Thoracic aorta (tissue), 2 donors: ENCODE data around the gene FRAT1. TPM values are rescaled to one million over a fixed set of nuclear protein-coding genes. Genes with fewer than 3 reads are reported as not detected.

ENCODE experiments used
- ATAC-seq: fragments of 150-250 bp; one replicate; pipeline ENCODE4 v1.8.0; 2017; ENCODE audit warnings: low read depth; ENCODE audit not compliant: insufficient number of reproducible peaks, low FRiP score
- DNase-seq: peaks from one replicate; pipeline ENCODE4 v3.0.0-alpha.2; 2020; ENCODE audit warnings: low spot score
- H3K27ac ChIP-seq, 2 donors: fragments of 200-600 bp; sonication (generic); 1 replicate in 1 of 2; 2 replicates in 1 of 2; pipeline ENCODE4 v1.5.1; 2016; ENCODE audit warnings: mild to moderate bottlenecking in 2 of 2, moderate library complexity in 2 of 2
- H3K27me3 ChIP-seq: fragments of 200-600 bp; sonication (generic); replicated peaks from 2 replicates; pipeline ENCODE4 v1.6.0; 2016; ENCODE audit warnings: mild to moderate bottlenecking; ENCODE audit not compliant: insufficient read depth
- H3K36me3 ChIP-seq: fragments of 200-600 bp; sonication (generic); one replicate; pipeline ENCODE4 v1.5.1; 2016
- H3K4me1 ChIP-seq, 2 donors: fragments of 200-600 bp; sonication (generic); 1 replicate in 1 of 2; 2 replicates in 1 of 2; pipeline versions ENCODE4 v1.5.1 to v1.6.0; 2016; ENCODE audit warnings: low read depth in 2 of 2, mild to moderate bottlenecking in 1 of 2; ENCODE audit not compliant: control insufficient read depth in 1 of 2
- H3K4me3 ChIP-seq: fragments of 200-600 bp; sonication (generic); 2 replicates; pipeline ENCODE4 v1.5.1; 2016; ENCODE audit warnings: mild to moderate bottlenecking
- H3K9me3 ChIP-seq: fragments of 200-600 bp; sonication (generic); 2 replicates; pipeline ENCODE4 v1.5.1; 2016
- total RNA-seq, 2 donors: library from RNA; depleted of rRNA; stranded (reverse); fragments of >200 nt; gene quantifications; one replicate each; pipeline versions ENCODE4 v1.1.0 to v1.2.3, GENCODE V29; 2016
- TF ChIP-seq, protein P1 (sequence below): fragments of 200-600 bp; sonication (generic); IDR thresholded peaks from one replicate; pipeline ENCODE4 v1.5.1; 2019; ENCODE audit warnings: antibody characterized with exemption

The FRAT1 gene
- total RNA-seq, 2 donors from 2014 or later: 4.6 to 11.6 TPM

DNA sequence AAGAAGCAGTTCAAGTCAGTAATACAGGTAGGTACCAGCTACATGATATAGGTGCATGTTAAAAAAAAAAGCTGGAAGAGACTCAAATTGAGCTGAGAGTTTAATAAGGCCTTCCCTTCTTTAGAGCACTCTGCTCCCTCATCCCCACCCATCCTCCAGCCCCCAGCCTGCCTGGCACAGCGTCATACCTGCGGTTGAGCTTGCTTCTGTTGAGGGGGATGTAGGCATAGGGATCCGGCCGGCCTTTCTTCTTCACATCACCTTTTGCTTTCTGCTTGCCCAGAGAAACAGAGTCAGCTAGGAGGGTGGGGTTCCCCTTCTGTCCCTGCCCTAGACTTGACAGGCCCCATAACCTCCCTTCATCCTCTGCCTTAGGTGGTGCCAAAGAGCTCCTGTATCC is 39.3 kb downstream of the FRAT1 start:
- no peak overlapping the region for H3K4me3 ChIP-seq
- TF ChIP-seq, protein P1, sequence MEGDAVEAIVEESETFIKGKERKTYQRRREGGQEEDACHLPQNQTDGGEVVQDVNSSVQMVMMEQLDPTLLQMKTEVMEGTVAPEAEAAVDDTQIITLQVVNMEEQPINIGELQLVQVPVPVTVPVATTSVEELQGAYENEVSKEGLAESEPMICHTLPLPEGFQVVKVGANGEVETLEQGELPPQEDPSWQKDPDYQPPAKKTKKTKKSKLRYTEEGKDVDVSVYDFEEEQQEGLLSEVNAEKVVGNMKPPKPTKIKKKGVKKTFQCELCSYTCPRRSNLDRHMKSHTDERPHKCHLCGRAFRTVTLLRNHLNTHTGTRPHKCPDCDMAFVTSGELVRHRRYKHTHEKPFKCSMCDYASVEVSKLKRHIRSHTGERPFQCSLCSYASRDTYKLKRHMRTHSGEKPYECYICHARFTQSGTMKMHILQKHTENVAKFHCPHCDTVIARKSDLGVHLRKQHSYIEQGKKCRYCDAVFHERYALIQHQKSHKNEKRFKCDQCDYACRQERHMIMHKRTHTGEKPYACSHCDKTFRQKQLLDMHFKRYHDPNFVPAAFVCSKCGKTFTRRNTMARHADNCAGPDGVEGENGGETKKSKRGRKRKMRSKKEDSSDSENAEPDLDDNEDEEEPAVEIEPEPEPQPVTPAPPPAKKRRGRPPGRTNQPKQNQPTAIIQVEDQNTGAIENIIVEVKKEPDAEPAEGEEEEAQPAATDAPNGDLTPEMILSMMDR: no peak
- no peaks in the 10 kb centered on the region for H3K27me3 ChIP-seq
- H3K4me1 ChIP-seq: no peaks in the 10 kb centered on the region
- ATAC-seq (no peak), DNase-seq (no peak)
- no peak overlapping the region for H3K27ac ChIP-seq
- no peaks in the 10 kb centered on the region for H3K9me3 ChIP-seq
- H3K36me3 ChIP-seq: peaks cover 14% of the 10 kb centered on the region

DNA sequence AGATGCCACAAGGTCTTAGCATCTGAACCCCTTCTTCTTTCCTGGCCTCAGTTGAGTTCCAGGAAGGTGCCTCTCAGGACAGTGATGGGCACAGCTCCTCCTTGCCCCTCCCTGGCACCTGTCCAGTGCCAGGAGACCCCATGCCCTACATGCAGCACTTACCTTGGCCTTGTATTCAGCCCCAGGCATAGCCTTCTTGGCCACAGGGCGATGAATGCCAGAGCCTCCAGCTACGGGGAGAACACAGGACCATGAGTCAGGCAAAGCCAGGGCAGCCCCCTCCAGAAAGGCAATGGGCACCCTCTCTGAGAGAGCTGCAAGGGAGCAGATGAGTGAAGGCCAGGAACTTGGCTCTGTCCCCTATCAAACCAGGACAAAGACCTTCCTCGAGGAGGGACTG is 39.7 kb downstream of the FRAT1 start:
- no peak overlapping the region for H3K27ac ChIP-seq
- H3K27me3 ChIP-seq: no peaks in the 10 kb centered on the region
- peaks cover 18% of the 10 kb centered on the region for H3K36me3 ChIP-seq
- DNase-seq (no peak), ATAC-seq (no peak)
- no peak overlapping the region for H3K4me3 ChIP-seq
- no peaks in the 10 kb centered on the region for H3K4me1 ChIP-seq
- H3K9me3 ChIP-seq: no peaks in the 10 kb centered on the region
- TF ChIP-seq, protein P1: no peak

DNA sequence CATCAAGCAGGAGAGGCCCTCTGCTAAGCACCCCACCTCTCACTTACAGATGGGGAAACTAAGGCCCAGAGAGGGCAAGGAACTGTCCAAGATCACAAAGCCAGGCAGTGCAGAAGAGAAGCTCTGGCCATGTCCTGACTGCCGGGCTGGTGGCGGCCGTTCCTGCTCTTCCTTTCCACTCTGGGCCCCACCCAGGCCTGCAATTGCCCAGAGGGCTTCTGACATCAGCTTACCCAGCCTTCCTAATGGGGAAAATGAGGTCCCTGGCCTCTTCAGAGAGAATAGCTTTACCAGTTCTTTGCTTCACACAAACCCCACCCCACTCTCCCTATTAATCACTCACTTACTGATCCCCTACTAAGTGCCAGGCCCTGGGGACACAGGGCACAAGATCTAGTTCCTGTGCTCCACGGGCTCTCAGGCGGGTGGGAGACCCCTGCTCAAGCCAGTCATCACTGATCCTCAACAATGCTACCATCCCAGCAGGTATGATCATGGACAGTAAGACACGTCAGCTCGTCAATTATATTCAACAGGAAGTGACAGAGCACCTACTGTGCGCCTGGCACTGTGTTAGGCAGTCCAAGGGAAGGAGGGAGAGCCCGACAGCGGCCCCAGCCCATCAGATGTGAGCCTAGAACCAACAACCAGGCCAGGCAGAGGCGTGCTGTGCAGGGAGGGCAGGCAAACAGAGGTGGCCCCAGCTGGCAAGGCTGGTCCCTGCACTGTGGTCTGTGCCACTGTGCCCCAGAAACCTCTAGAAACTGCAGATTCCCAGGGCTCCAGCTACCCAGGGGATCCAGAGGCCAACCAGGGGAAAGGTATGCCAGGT is 41.9 kb downstream of the FRAT1 start:
- no peaks in the 10 kb centered on the region for H3K27me3 ChIP-seq
- no peak for ATAC-seq
- H3K9me3 ChIP-seq: no peaks in the 10 kb centered on the region
- TF ChIP-seq, protein P1: no peak
- no peaks in the 10 kb centered on the region for H3K4me1 ChIP-seq
- H3K36me3 ChIP-seq: peaks cover 22% of the 10 kb centered on the region
- H3K4me3 ChIP-seq: no peak overlapping the region
- no peak for DNase-seq
- no peak overlapping the region for H3K27ac ChIP-seq

DNA sequence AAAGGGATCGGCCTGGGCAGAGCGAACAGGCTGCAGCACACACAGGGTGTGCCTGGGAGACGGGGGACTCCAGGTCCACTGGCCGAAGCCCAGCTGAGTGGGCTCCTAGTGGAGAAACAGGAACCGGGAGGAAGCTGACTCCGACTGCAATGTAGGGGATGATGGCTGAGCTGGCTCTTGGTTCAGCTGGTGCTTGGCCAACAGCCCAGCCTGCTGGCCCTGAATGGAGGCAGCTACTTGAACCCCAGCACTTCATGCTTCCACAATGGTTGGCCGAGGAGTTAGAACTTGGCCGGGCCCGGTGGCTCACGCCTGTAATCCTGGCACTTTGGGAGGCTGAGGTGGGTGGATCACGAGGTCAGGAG is 42.4 kb downstream of the FRAT1 start:
- no peak for DNase-seq
- TF ChIP-seq, protein P1: no peak
- H3K27ac ChIP-seq: no peak overlapping the region
- H3K4me1 ChIP-seq: no peaks in the 10 kb centered on the region
- H3K4me3 ChIP-seq: no peak overlapping the region
- H3K36me3 ChIP-seq: peaks cover 22% of the 10 kb centered on the region
- no peaks in the 10 kb centered on the region for H3K9me3 ChIP-seq
- no peak for ATAC-seq
- no peaks in the 10 kb centered on the region for H3K27me3 ChIP-seq

DNA sequence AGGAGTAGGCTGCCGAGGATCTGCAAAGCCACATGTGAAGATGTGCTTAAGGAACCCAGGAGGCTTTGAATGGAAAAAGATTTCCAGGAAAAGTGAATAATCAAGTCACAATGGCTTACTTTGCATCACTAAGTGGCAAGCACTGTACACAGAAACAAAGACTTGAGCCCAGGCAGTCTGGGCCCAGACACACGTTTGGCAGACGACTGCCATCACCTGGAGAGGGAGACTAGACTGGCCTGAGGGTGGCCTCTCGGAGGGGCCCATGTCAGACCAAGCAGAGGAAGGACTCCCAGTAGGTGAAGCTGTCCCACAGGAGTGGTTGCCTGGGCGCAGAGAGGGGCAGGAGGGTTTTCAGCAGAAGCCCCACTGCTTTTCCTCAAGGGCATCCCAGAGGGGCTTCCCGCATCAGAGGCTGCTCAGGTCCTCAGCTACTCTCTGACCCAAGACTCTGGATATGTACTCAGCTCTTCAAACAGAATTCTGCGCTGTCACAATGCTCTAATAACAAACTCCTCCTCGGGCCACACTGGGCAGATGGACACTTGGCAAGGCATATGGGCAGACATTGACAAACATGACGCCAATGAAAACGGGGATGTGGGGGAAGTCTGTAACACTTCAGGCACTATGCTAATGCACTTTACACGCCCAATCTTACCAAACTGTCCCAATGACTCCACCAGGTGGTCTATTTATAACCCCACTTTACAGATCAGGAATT is 43.4 kb downstream of the FRAT1 start:
- no peak for DNase-seq
- H3K27me3 ChIP-seq: no peaks in the 10 kb centered on the region
- no peak for ATAC-seq
- H3K9me3 ChIP-seq: no peaks in the 10 kb centered on the region
- H3K4me3 ChIP-seq: no peak overlapping the region
- no peaks in the 10 kb centered on the region for H3K4me1 ChIP-seq
- TF ChIP-seq, protein P1: no peak
- H3K27ac ChIP-seq: no peak overlapping the region
- peaks cover 22% of the 10 kb centered on the region for H3K36me3 ChIP-seq
